HepG2 (cell line): ENCODE results near the gene DSE. TPM values are rescaled to one million over a fixed set of nuclear protein-coding genes. Genes with fewer than 3 reads are reported as not detected.

Experiments
- ATAC-seq: fragments of 200-7000 bp; cut with Tn5 transposase; 3 replicates; pipeline ENCODE4 v1.9.1; 2020; ENCODE audit warnings: mild to moderate bottlenecking, moderate library complexity
- BruUV-seq: library from RNA; stranded (reverse); fragments of 400-500 nt; replicated peaks from 2 replicates; lab custom pipeline; 2021; lab: Mats Ljungman, UMichigan
- CTCF ChIA-PET: fragments of 300-600 bp; formaldehyde crosslinking; extraction: SDS; loops from one replicate; lab custom pipeline; 2021; ENCODE audit warnings: low total read pairs, inconsistent platforms, low intra/inter-chr PET ratio; lab: Yijun Ruan, JAX
- POLR2A ChIA-PET: fragments of 350-600 bp; sonication (Branson Sonifier 250); formaldehyde crosslinking; loops from one replicate; lab custom pipeline; 2020; ENCODE audit warnings: antibody characterized with exemption, inconsistent platforms; lab: Yijun Ruan, JAX
- DNase-seq: peaks from one replicate; pipeline ENCODE4 v3.0.0-alpha.2; 2015; ENCODE audit warnings: low spot score
- FAIRE-seq: peaks from 3 replicates; lab custom pipeline; 2011; peaks lifted over from hg19 to GRCh38; lab: Jason Lieb, UNC
- H2AFZ ChIP-seq: one replicate; pipeline ENCODE4 v1.6.1; 2011; ENCODE audit warnings: low read length, inconsistent platforms
- H3K27ac ChIP-seq: fragments of 300-600 bp; 3 replicates; pipeline ENCODE4 v1.8.0; 2011; ENCODE audit warnings: mixed run types, mild to moderate bottlenecking, mixed read lengths, low read length, inconsistent platforms; ENCODE audit not compliant: insufficient read depth; ENCODE audit errors: extremely low read length
- H3K27me3 ChIP-seq, 2 experiments: fragments of 200-600 bp in 1 of 2; 2 replicates in 1 of 2; 3 replicates in 1 of 2; pipeline versions ENCODE4 v1.6.0 to v1.8.0; 2011; ENCODE audit warnings: low read length in 2 of 2, mild to moderate bottlenecking in 2 of 2, moderate library complexity in 2 of 2, inconsistent platforms in 1 of 2; ENCODE audit not compliant: insufficient read depth in 2 of 2, control insufficient read depth in 1 of 2
- H3K36me3 ChIP-seq, 2 experiments: fragments of 200-600 bp in 1 of 2; replicated peaks in 1 of 2; 2 replicates in 1 of 2; 3 replicates in 1 of 2; pipeline versions ENCODE4 v1.5.1 to v1.8.0; 2011; ENCODE audit warnings: low read length in 2 of 2, inconsistent platforms in 1 of 2; ENCODE audit not compliant: insufficient read depth in 2 of 2, control insufficient read depth in 1 of 2
- H3K4me1 ChIP-seq: 2 replicates; pipeline ENCODE4 v1.5.1; 2012; ENCODE audit warnings: low read length, inconsistent platforms; ENCODE audit not compliant: insufficient read depth
- H3K4me2 ChIP-seq: 2 replicates; pipeline ENCODE4 v1.6.0; 2011; ENCODE audit warnings: low read depth, low read length, inconsistent platforms
- H3K4me3 ChIP-seq, 3 experiments: fragments of 200-600 bp in 1 of 3; sonication (generic), shearing (Covaris generic) in 1 of 3; replicated peaks in 1 of 3; 2 replicates each; pipeline ENCODE4 v1.5.1; 2011 to 2016; ENCODE audit warnings: low read length in 3 of 3, inconsistent platforms in 2 of 3, low read depth in 2 of 3, mild to moderate bottlenecking in 2 of 3, control low read depth in 1 of 3, mixed read lengths in 1 of 3; ENCODE audit not compliant: insufficient read depth in 1 of 3
- H3K79me2 ChIP-seq: one replicate; pipeline ENCODE4 v1.6.1; 2011; ENCODE audit warnings: low read length, inconsistent platforms; ENCODE audit not compliant: insufficient read depth
- H3K9ac ChIP-seq: 2 replicates; pipeline ENCODE4 v1.6.0; 2011; ENCODE audit warnings: mild to moderate bottlenecking, low read depth, low read length, inconsistent platforms; ENCODE audit not compliant: insufficient read depth
- H3K9me3 ChIP-seq: 2 replicates; pipeline ENCODE4 v1.5.1; 2012; ENCODE audit warnings: mild to moderate bottlenecking, low read length
- H4K20me1 ChIP-seq: 2 replicates; pipeline ENCODE4 v1.6.0; 2011; ENCODE audit warnings: inconsistent platforms, mild to moderate bottlenecking, low read length, moderate library complexity; ENCODE audit not compliant: insufficient read depth
- ATAD3A ChIP-seq: sonication (generic); formaldehyde crosslinking; IDR thresholded peaks from 2 replicates; pipeline ENCODE4 v1.4.0; 2020; ENCODE audit warnings: missing genetic modification reagents
- CREB1 ChIP-seq, 2 experiments: fragments of 450-650 bp in 1 of 2; IDR thresholded peaks; 2 replicates each; pipeline ENCODE4 v1.6.1; 2016 to 2017; ENCODE audit warnings: control low read depth in 1 of 2, mild to moderate bottlenecking in 1 of 2, missing compliant biosample characterization in 1 of 2, missing genetic modification characterization in 1 of 2
- CREBL2 ChIP-seq: sonication (generic); formaldehyde crosslinking; IDR thresholded peaks from 2 replicates; pipeline ENCODE4 v1.8.1; 2023; ENCODE audit warnings: missing genetic modification reagents, mild to moderate bottlenecking, borderline replicate concordance
- DNMT1 ChIP-seq: sonication (generic); formaldehyde crosslinking; IDR thresholded peaks from 2 replicates; pipeline ENCODE4 v1.5.1; 2020; ENCODE audit warnings: mild to moderate bottlenecking, missing genetic modification reagents
- FOXA1 ChIP-seq, 2 experiments: fragments of 450-650 bp in 1 of 2; sonication (generic) in 1 of 2; formaldehyde crosslinking in 1 of 2; IDR thresholded peaks; 2 replicates each; pipeline versions ENCODE4 v1.4.0 to v1.6.1; 2016 to 2020; ENCODE audit warnings: missing genetic modification reagents in 1 of 2
- GABPA ChIP-seq, 2 experiments: IDR thresholded peaks; 2 replicates each; pipeline ENCODE4 v1.6.1; 2011 to 2016; ENCODE audit warnings: low read depth in 2 of 2, low read length in 1 of 2, missing biosample characterization in 1 of 2, missing genetic modification characterization in 1 of 2
- GATAD2A ChIP-seq: IDR thresholded peaks from 2 replicates; pipeline ENCODE4 v1.6.1; 2016
- IRF9 ChIP-seq: sonication (generic); formaldehyde crosslinking; IDR thresholded peaks from 2 replicates; pipeline ENCODE4 v1.8.0; 2022; ENCODE audit warnings: missing genetic modification reagents, mild to moderate bottlenecking, borderline replicate concordance
- KDM6A ChIP-seq: IDR thresholded peaks from 2 replicates; pipeline ENCODE4 v1.6.1; 2016; ENCODE audit warnings: low read depth
- KMT2A ChIP-seq: sonication (generic); formaldehyde crosslinking; IDR thresholded peaks from 2 replicates; pipeline ENCODE4 v1.4.0; 2020; ENCODE audit warnings: missing genetic modification reagents
- NFE2L2 ChIP-seq: fragments of 150-350 bp; IDR thresholded peaks from 2 replicates; pipeline ENCODE4 v1.6.1; 2014; ENCODE audit warnings: low read length
- NPAS2 ChIP-seq: sonication (generic); formaldehyde crosslinking; IDR thresholded peaks from 2 replicates; pipeline ENCODE4 v1.8.0; 2022; ENCODE audit warnings: mild to moderate bottlenecking, missing genetic modification reagents, borderline replicate concordance
- PRDM15 ChIP-seq: sonication (generic); formaldehyde crosslinking; IDR thresholded peaks from 2 replicates; pipeline ENCODE4 v1.4.0; 2020; ENCODE audit warnings: missing genetic modification reagents
- SP2 ChIP-seq: sonication (generic); formaldehyde crosslinking; IDR thresholded peaks from 2 replicates; pipeline ENCODE4 v1.5.1; 2020; ENCODE audit warnings: mild to moderate bottlenecking, missing genetic modification reagents
- ZNF546 ChIP-seq: sonication (generic); formaldehyde crosslinking; conservative IDR thresholded peaks from 2 replicates; pipeline ENCODE4 v1.8.1; 2023; ENCODE audit warnings: mild to moderate bottlenecking, missing genetic modification reagents
- ZNF879 ChIP-seq: sonication (generic); formaldehyde crosslinking; IDR thresholded peaks from 2 replicates; pipeline ENCODE4 v1.8.1; 2023; ENCODE audit warnings: missing genetic modification reagents
- WGBS: methylation state at CpG from one replicate; pipeline ENCODE4 v1.1.6; 2017; ENCODE audit warnings: low lambda C conversion rate; 5-methylcytosine and 5-hydroxymethylcytosine counted together
- in situ Hi-C: cut with HindIII; loops from 2 replicates; pipeline ENCODE4 v1.10.0; 2017; ENCODE audit warnings: low pct_unique_long_range_greater_than_20kb; ENCODE audit not compliant: extremely low pct_ligation_motif_present
- intact Hi-C: fragments of 100-400 bp; cut with micrococcal nuclease; formaldehyde crosslinking; loops from one replicate; pipeline ENCODE4 v1.10.0; 2022; ENCODE audit not compliant: unreplicated experiment
- polyA plus RNA-seq, 8 experiments: library from polyadenylated mRNA; depleted of rRNA in 3 of 8; stranded (reverse) in 7 of 8; unstranded in 1 of 8; fragments of >200 nt; fragmentation: Illumina TruSeq in 4 of 8; extraction: Trizol in 4 of 8; gene quantifications; 2 replicates each; pipeline versions ENCODE4 v1.2.1 to v1.2.3, GENCODE V29; 2011 to 2016; ENCODE audit warnings: low read depth in 4 of 8, missing spikeins in 1 of 8, mixed read lengths in 1 of 8; ENCODE audit not compliant: insufficient read depth in 1 of 8
- total RNA-seq, 5 experiments: library from RNA; depleted of rRNA; stranded (reverse); fragments of >200 nt; fragmentation: Illumina TruSeq; extraction: Trizol; gene quantifications; 2 replicates each; pipeline ENCODE4 v1.2.3, GENCODE V29; 2016; ENCODE audit warnings: low read depth in 1 of 5

The DSE gene
- total and polyA plus RNA-seq, 2 of the 13 experiments (the other 11 are each of a cell fraction or from before 2014, with no cell fraction given) = 2.6 to 4.6 TPM

- TF ChIP-seq PRDM15 (CRISPR knock-in tag) = no peak
- TF ChIP-seq CREB1 (IDR thresholded peaks at IDR 0.05) = peak; percentile 79
- TF ChIP-seq CREB1 (CRISPR knock-in tag; IDR thresholded peaks at IDR 0.05) = no peak
These were observed 114.9 kb downstream of the DSE start (continued) for GRCh38 chr6:116485559-116486184.

- no peak for DNase-seq
- Histone ChIP-seq H3K9me3 (no peaks in the 10 kb centered on the region), H4K20me1 (no peaks in the 10 kb centered on the region), H3K4me3 (no peak overlapping the region), H3K4me2 (no peak overlapping the region), H2AFZ (peak overlapping the region; percentile 3), H3K79me2 (no peaks in the 10 kb centered on the region), H3K36me3 (no peaks in the 10 kb centered on the region), H3K9ac (no peak overlapping the region), H3K4me1 (no peaks in the 10 kb centered on the region; the same call in 1 of the 2 replicates)
- peak; percentile 8 for FAIRE-seq
- in situ Hi-C loops = no loop called here
- BruUV-seq = no TSS peak
- TF ChIP-seq NPAS2 (CRISPR knock-in tag) (no peak), GATAD2A (CRISPR knock-in tag) (no peak), ZNF546 (CRISPR knock-in tag) (no peak), ZNF879 (CRISPR knock-in tag) (no peak), IRF9 (no peak), GABPA (IDR thresholded peaks at IDR 0.05; ENCODE audit: low read depth, low read length) (no peak), GABPA (CRISPR knock-in tag; IDR thresholded peaks at IDR 0.05; ENCODE audit: low read depth) (no peak), KMT2A (CRISPR knock-in tag) (no peak), DNMT1 (CRISPR knock-in tag) (no peak), NFE2L2 (no peak), KDM6A (CRISPR knock-in tag) (no peak), FOXA1 (IDR thresholded peaks at IDR 0.05) (no peak), FOXA1 (CRISPR knock-in tag; IDR thresholded peaks at IDR 0.05) (no peak), ATAD3A (no peak), SP2 (CRISPR knock-in tag) (no peak), CREBL2 (CRISPR knock-in tag) (no peak)
- TF ChIP-seq, all 625 proteins: peak for 0
- ChIA-PET CTCF (no interaction called here), POLR2A (no interaction called here)
- intact Hi-C loops = no loop called here
- peaks cover 0 to under 1% of the 10 kb centered on the region in 2 experiments; a peak in 1 of 5 replicates for H3K27me3 ChIP-seq
- no peak overlapping the region for H3K27ac ChIP-seq
- WGBS = 0% methylated on average over 1 of the region's 1 CpG
- ATAC-seq = no peak
These were observed 121.0 kb downstream of the DSE start for GRCh38 chr6:116491610-116492330.
